Lower leg skin (tissue), 4 donors: Measurements from ENCODE around the gene PARD6B. TPM values are rescaled to one million over a fixed set of nuclear protein-coding genes. Genes with fewer than 3 reads are reported as not detected.
A peak's percentile ranks its signal among the peaks of the same experiment; 100 is the strongest.

ENCODE experiments used
- DNase-seq, 2 donors: peaks; one replicate each; pipeline ENCODE4 v3.0.0-alpha.2; 2019; ENCODE audit warnings: low spot score in 2 of 2
- H3K4me3 ChIP-seq: fragments of 200-600 bp; sonication (generic); 2 replicates; pipeline ENCODE4 v1.5.1; 2017; ENCODE audit warnings: mild to moderate bottlenecking, low read depth; ENCODE audit not compliant: poor library complexity, severe bottlenecking
- CTCF ChIP-seq, 3 donors: fragments of 450-650 bp; IDR thresholded peaks; one replicate each; pipeline ENCODE4 v1.5.1; 2016; ENCODE audit warnings: antibody characterized with exemption in 3 of 3, mild to moderate bottlenecking in 3 of 3, moderate library complexity in 2 of 3
- POLR2A ChIP-seq, 2 donors: fragments of 450-650 bp; IDR thresholded peaks; one replicate each; pipeline ENCODE4 v1.6.1; 2016 to 2017; ENCODE audit warnings: antibody characterized with exemption in 2 of 2, mild to moderate bottlenecking in 1 of 2, moderate library complexity in 1 of 2
- WGBS, 2 donors: methylation state at CpG; one replicate each; pipeline ENCODE4 v1.1.5; 2018; 5-methylcytosine and 5-hydroxymethylcytosine counted together
- intact Hi-C: fragments of 100-400 bp; cut with DNase I; formaldehyde crosslinking; loops from one replicate; pipeline ENCODE4 v1.15.0; 2023; ENCODE audit warnings: low total_unique reads
- total RNA-seq, 4 donors: library from RNA; depleted of rRNA; stranded (reverse); fragments of >200 nt; gene quantifications; one replicate each; pipeline ENCODE4 v1.1.0, GENCODE V29; 2016

Gene PARD6B
- total RNA-seq, 4 donors from 2014 or later = 10.5 to 11.8 (median 10.9) TPM

DNA sequence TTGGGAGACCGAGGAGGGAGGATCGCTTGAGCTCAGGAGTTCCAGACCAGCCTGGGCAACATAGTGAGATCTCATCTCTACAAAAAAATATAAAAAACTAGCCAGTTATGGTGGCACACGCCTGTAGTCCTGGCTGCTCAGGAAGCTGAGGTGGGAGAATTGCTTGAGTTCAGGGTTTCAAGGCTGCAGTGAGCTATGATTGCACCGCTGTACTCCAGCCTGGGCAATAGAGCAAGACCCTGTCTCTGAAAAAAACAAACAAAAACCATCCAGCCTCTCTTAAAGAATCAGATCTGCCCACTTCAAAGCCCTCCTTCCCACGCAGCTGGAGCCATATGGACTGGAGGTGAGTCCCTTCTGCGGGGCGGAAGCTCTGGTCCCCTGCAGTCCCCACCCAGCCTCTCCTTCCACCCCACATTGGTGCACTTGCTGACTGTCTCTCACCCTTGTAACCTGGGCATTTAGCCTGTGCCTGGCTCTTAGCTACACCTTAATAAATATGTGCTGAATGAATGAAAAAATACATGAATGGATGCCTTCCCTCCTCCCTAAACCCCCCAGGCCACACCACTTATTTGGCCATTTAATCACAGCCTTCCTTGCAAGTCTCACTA is 7.2 kb upstream of the PARD6B start:
- TF ChIP-seq POLR2A (IDR thresholded peaks at IDR 0.05) = no peak
- TF ChIP-seq CTCF (IDR thresholded peaks at IDR 0.05) = no peak
- peak in 1 of 2 donors; percentile 61 for DNase-seq
- WGBS, 2 donors = 79 to 91% methylated on average over 7 of the region's 7 CpGs
- no peak overlapping the region for H3K4me3 ChIP-seq
- intact Hi-C loops = no loop called here

- TF ChIP-seq CTCF (IDR thresholded peaks at IDR 0.05) (no peak), POLR2A (IDR thresholded peaks at IDR 0.05) (no peak)
- peak; percentile 68 to 84 for DNase-seq
- no peak overlapping the region for H3K4me3 ChIP-seq
- WGBS, 2 donors = 38 to 40% methylated on average over 14 of the region's 14 CpGs
- intact Hi-C loops = no loop called here
Measured at GRCh38 chr20:50724851-50725723, 6.3 kb upstream of the PARD6B start.

DNA sequence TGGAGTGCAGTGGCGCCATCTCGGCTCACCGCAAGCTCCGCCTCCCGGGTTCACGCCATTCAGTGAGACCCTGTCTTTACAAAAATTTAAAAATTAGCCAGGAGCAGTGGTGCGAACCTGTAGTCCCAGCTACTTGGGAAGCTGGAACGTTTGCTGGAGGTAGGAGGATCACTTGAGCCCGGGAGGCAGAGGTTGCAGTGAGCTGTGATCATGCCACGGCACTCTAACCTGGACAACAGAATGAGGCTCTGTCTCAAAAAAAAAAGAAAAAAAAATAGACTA is 5.7 kb upstream of the PARD6B start:
- H3K4me3 ChIP-seq = no peak overlapping the region
- peak in 1 of 2 donors; percentile 37 for DNase-seq
- TF ChIP-seq CTCF (IDR thresholded peaks at IDR 0.05) (no peak), POLR2A (IDR thresholded peaks at IDR 0.05) (no peak)
- 88 to 91% methylated on average over 10 of the region's 10 CpGs for WGBS, 2 donors
- intact Hi-C loops = no loop called here

- 73 to 79% methylated on average over 4 of the region's 4 CpGs for WGBS, 2 donors
- TF ChIP-seq POLR2A (IDR thresholded peaks at IDR 0.05) (no peak), CTCF (IDR thresholded peaks at IDR 0.05) (no peak)
- intact Hi-C loops = no loop called here
- no peak for DNase-seq
- H3K4me3 ChIP-seq = no peak overlapping the region
Measured at GRCh38 chr20:50726955-50727791, 4.2 kb upstream of the PARD6B start.

DNA sequence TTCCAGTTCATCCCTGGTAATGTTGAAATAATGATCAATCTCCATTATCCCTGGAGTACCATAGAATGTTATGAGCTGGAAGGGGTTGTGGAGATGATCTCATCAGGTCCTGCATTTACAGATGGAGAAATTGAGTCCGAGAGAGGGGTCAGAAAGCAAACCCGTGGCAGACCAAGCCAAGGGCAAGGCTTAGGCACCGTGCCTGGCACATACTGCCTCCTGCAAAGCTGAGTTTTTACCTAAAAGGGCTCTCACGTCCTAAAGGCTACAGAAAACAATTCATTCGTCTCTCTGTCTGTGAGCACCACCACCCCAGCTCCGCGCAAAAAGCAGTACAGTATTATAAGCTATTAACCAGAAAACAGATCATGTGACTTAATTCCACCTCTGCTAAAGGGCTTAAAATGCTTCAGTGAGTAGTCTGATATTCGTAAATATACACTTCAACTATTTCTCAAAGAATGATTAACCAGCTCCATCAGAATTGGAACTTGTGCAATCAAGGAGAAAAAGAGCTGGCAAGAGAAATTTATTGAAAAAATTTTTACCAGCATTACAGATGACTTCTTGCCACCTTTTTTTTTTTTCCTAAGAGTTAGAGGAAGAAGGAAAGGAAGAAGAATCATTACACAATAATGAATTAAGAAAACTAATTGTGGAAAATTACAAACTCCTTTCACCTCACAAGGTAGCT is 3.4 kb upstream of the PARD6B start:
- TF ChIP-seq CTCF (IDR thresholded peaks at IDR 0.05) (no peak), POLR2A (IDR thresholded peaks at IDR 0.05) (no peak)
- WGBS, 2 donors = 70 to 80% methylated on average over 8 of the region's 8 CpGs
- intact Hi-C loops = no loop called here
- DNase-seq = peak in 1 of 2 donors; percentile 72
- H3K4me3 ChIP-seq = no peak overlapping the region
